HCT116 (cell line): Measurements from ENCODE around the gene DMD. TPM values are rescaled to one million over a fixed set of nuclear protein-coding genes. Genes with fewer than 3 reads are reported as not detected.

Source experiments
- ATAC-seq: fragments of 200-7000 bp; cut with Tn5 transposase; 2 replicates; pipeline ENCODE4 v1.9.1; 2020; ENCODE audit warnings: mild to moderate bottlenecking, moderate library complexity
- BruUV-seq: library from RNA; stranded (reverse); fragments of 400-500 nt; replicated peaks from 2 replicates; lab custom pipeline; 2021; lab: Mats Ljungman, UMichigan
- CTCF ChIA-PET: fragments of 300-600 bp; sonication (Branson Sonifier 250); formaldehyde crosslinking; loops from one replicate; lab custom pipeline; 2021; ENCODE audit warnings: antibody characterized with exemption; lab: Charles Lee
- POLR2A ChIA-PET: fragments of 300-600, 350-600 bp; sonication (Branson Sonifier 250); formaldehyde crosslinking; loops from one replicate; lab custom pipeline; 2021; ENCODE audit warnings: antibody characterized with exemption; lab: Charles Lee
- RAD21 ChIA-PET, 2 experiments: fragments of 300-600 bp; sonication (Branson Sonifier 250); formaldehyde crosslinking; loops; one replicate each; lab custom pipeline; 2023; ENCODE audit warnings: low total read pairs in 2 of 2; ENCODE audit not compliant: uncharacterized antibody in 2 of 2, unreplicated experiment in 2 of 2, low non-redundant PET in 1 of 2; lab: Charles Lee
- DNase-seq: peaks from one replicate; pipeline ENCODE4 v3.0.0-alpha.2; 2010; ENCODE audit warnings: low read depth, low spot score
- H2AFZ ChIP-seq: fragments of 200-600 bp; shearing (Covaris generic), sonication (generic); 2 replicates; pipeline ENCODE4 v1.6.1; 2017; ENCODE audit warnings: low read depth, mixed run types, mixed read lengths, antibody characterized with exemption, low read length; ENCODE audit not compliant: poor library complexity, severe bottlenecking
- H3K27ac ChIP-seq: 2 replicates; pipeline ENCODE4 v1.5.1; 2012; ENCODE audit warnings: low read depth, low read length
- H3K27me3 ChIP-seq: fragments of 200-600 bp; sonication (generic); 2 replicates; pipeline ENCODE4 v1.6.1; 2016; ENCODE audit warnings: mixed run types, low read length, mixed read lengths; ENCODE audit not compliant: insufficient read depth
- H3K36me3 ChIP-seq, 2 experiments: fragments of 200-500 bp in 1 of 2; fragments of 200-600 bp in 1 of 2; sonication (Bioruptor generic) in 1 of 2; sonication (generic) in 1 of 2; 2 replicates each; pipeline versions ENCODE4 v1.5.1 to v1.6.1; 2014 to 2016; ENCODE audit warnings: low read length in 2 of 2, inconsistent platforms in 1 of 2, mixed read lengths in 1 of 2, mixed run types in 1 of 2; ENCODE audit not compliant: insufficient read depth in 2 of 2, control insufficient read depth in 1 of 2
- H3K4me1 ChIP-seq, 2 experiments: fragments of 200-600 bp in 1 of 2; sonication (generic) in 1 of 2; 2 replicates each; pipeline versions ENCODE4 v1.5.1 to v1.6.1; 2012 to 2017; ENCODE audit warnings: low read length in 2 of 2, inconsistent platforms in 1 of 2, mild to moderate bottlenecking in 1 of 2, mixed read lengths in 1 of 2, mixed run types in 1 of 2, moderate library complexity in 1 of 2; ENCODE audit not compliant: insufficient read depth in 2 of 2, control insufficient read depth in 1 of 2
- H3K4me2 ChIP-seq: fragments of 200-600 bp; sonication (generic); 2 replicates; pipeline ENCODE4 v1.6.1; 2017; ENCODE audit warnings: mixed run types, low read length, mixed read lengths
- H3K4me3 ChIP-seq, 2 experiments: fragments of 200-600 bp in 1 of 2; sonication (generic) in 1 of 2; replicated peaks in 1 of 2; 2 replicates each; pipeline ENCODE4 v1.5.1; 2011 to 2016; ENCODE audit warnings: low read length in 2 of 2, control low read depth in 1 of 2, low read depth in 1 of 2, mild to moderate bottlenecking in 1 of 2, mixed read lengths in 1 of 2, mixed run types in 1 of 2
- H3K79me2 ChIP-seq: fragments of 200-600 bp; sonication (generic); 2 replicates; pipeline ENCODE4 v1.6.1; 2017; ENCODE audit warnings: mild to moderate bottlenecking, mixed run types, low read length, moderate library complexity, mixed read lengths; ENCODE audit not compliant: insufficient read depth
- H3K9ac ChIP-seq: fragments of 200-600 bp; sonication (generic); 2 replicates; pipeline ENCODE4 v1.6.1; 2016; ENCODE audit warnings: low read length, mixed read lengths
- H3K9me2 ChIP-seq: fragments of 200-600 bp; sonication (generic), shearing (Covaris generic); 2 replicates; pipeline ENCODE4 v1.6.1; 2017; ENCODE audit warnings: mixed run types, mild to moderate bottlenecking, moderate library complexity; ENCODE audit not compliant: insufficient read depth
- H3K9me3 ChIP-seq, 2 experiments: fragments of 200-500 bp in 1 of 2; fragments of 200-600 bp in 1 of 2; sonication (Bioruptor generic) in 1 of 2; sonication (generic) in 1 of 2; 2 replicates each; pipeline ENCODE4 v1.6.1; 2014 to 2017; ENCODE audit warnings: low read length in 2 of 2, mixed read lengths in 2 of 2, inconsistent platforms in 1 of 2, low read depth in 1 of 2, mild to moderate bottlenecking in 1 of 2, mixed run types in 1 of 2, moderate library complexity in 1 of 2; ENCODE audit not compliant: control insufficient read depth in 1 of 2, insufficient read depth in 1 of 2
- H4K20me1 ChIP-seq: fragments of 200-600 bp; sonication (generic), shearing (Covaris generic); 2 replicates; pipeline ENCODE4 v1.6.1; 2017; ENCODE audit warnings: mixed run types, mild to moderate bottlenecking, moderate library complexity; ENCODE audit not compliant: insufficient read depth
- CEBPB ChIP-seq: IDR thresholded peaks from 2 replicates; pipeline ENCODE4 v1.6.1; 2012; ENCODE audit warnings: low read depth
- CTCF ChIP-seq, 3 experiments: fragments of 200-600 bp in 1 of 3; sonication (generic) in 1 of 3; IDR thresholded peaks in 2 of 3; conservative IDR thresholded peaks in 1 of 3; 2 replicates each; pipeline ENCODE4 v1.5.1; 2012 to 2017; ENCODE audit warnings: low read depth in 2 of 3, low read length in 2 of 3, antibody characterized with exemption in 1 of 3, borderline replicate concordance in 1 of 3, control low read depth in 1 of 3, mild to moderate bottlenecking in 1 of 3, mixed read lengths in 1 of 3, mixed run types in 1 of 3, moderate library complexity in 1 of 3; ENCODE audit not compliant: insufficient read depth in 1 of 3
- EGR1 ChIP-seq: IDR thresholded peaks from 2 replicates; pipeline ENCODE4 v1.6.1; 2012; ENCODE audit warnings: low read depth
- ELF1 ChIP-seq: IDR thresholded peaks from 2 replicates; pipeline ENCODE4 v1.6.1; 2012; ENCODE audit warnings: low read depth, borderline replicate concordance
- EZH2 ChIP-seq: fragments of 200-600 bp; sonication (generic); IDR thresholded peaks from 2 replicates; pipeline ENCODE4 v1.6.1; 2017; ENCODE audit warnings: antibody characterized with exemption, mixed run types
- EZH2phosphoT487 ChIP-seq: fragments of 200-600 bp; IDR thresholded peaks from 2 replicates; pipeline ENCODE4 v1.6.1; 2018; ENCODE audit warnings: antibody characterized with exemption, borderline replicate concordance
- JUND ChIP-seq: IDR thresholded peaks from 2 replicates; pipeline ENCODE4 v1.6.1; 2012
- MAX ChIP-seq: IDR thresholded peaks from 2 replicates; pipeline ENCODE4 v1.6.1; 2012
- POLR2AphosphoS5 ChIP-seq: IDR thresholded peaks from 2 replicates; pipeline ENCODE4 v1.6.1; 2011; ENCODE audit warnings: mild to moderate bottlenecking, low read depth, low read length, moderate library complexity
- REST ChIP-seq: IDR thresholded peaks from 2 replicates; pipeline ENCODE4 v1.6.1; 2012; ENCODE audit warnings: low read depth
- SIN3A ChIP-seq: IDR thresholded peaks from 2 replicates; pipeline ENCODE4 v1.6.1; 2012; ENCODE audit warnings: low read depth
- SP1 ChIP-seq: IDR thresholded peaks from 2 replicates; pipeline ENCODE4 v1.6.1; 2012; ENCODE audit warnings: low read depth
- SRF ChIP-seq: IDR thresholded peaks from 2 replicates; pipeline ENCODE4 v1.6.1; 2012; ENCODE audit warnings: low read depth
- TCF7L2 ChIP-seq: IDR thresholded peaks from 2 replicates; pipeline ENCODE4 v1.7.0; 2011; ENCODE audit warnings: borderline replicate concordance, inconsistent platforms; ENCODE audit not compliant: insufficient read depth, insufficient read length; ENCODE audit errors: extremely low read depth
- ZNF274 ChIP-seq: fragments of 200-500 bp; sonication (Bioruptor generic); IDR thresholded peaks from 2 replicates; pipeline ENCODE4 v1.6.1; 2014; ENCODE audit warnings: mild to moderate bottlenecking, low read depth, low read length, inconsistent platforms
- intact Hi-C: fragments of 100-400 bp; cut with micrococcal nuclease; formaldehyde crosslinking; loops from 2 replicates; pipeline ENCODE4 v1.10.0; 2022
- total RNA-seq: library from RNA; stranded (reverse); gene quantifications from one replicate; pipeline ENCODE4 v1.2.1, GENCODE V29; 2021; ENCODE audit not compliant: unreplicated experiment

The DMD gene
- total RNA-seq, 1 experiment from 2014 or later = 0.05 TPM

- no peak for ATAC-seq
- Histone ChIP-seq H4K20me1 (no peaks in the 10 kb centered on the region), H3K4me1 (no peaks in the 10 kb centered on the region), H3K9me3 (no peaks in the 10 kb centered on the region), H3K9me2 (no peaks in the 10 kb centered on the region), H3K27ac (no peak overlapping the region), H3K4me3 (no peak overlapping the region), H3K27me3 (no peaks in the 10 kb centered on the region), H3K4me2 (no peak overlapping the region), H3K36me3 (no peaks in the 10 kb centered on the region), H3K9ac (no peak overlapping the region), H3K79me2 (no peaks in the 10 kb centered on the region), H2AFZ (no peak overlapping the region)
- ChIA-PET RAD21 (no interaction called here), POLR2A (no interaction called here), CTCF (no interaction called here)
- BruUV-seq = no TSS peak
- no peak for DNase-seq
- TF ChIP-seq EZH2 (no peak), EGR1 (no peak), TCF7L2 (no peak), SRF (no peak), CEBPB (no peak), SIN3A (no peak), REST (no peak), ELF1 (no peak), POLR2AphosphoS5 (no peak), JUND (no peak), EZH2phosphoT487 (no peak), ZNF274 (no peak), CTCF (IDR thresholded peaks at IDR 0.05 in 2 of 3, conservative IDR thresholded peaks at IDR 0.05 in 1 of 3; ENCODE audit: borderline replicate concordance in 1 of 3, insufficient read depth in 1 of 3, low read depth in 2 of 3, low read length in 2 of 3) (no peak), SP1 (no peak), MAX (no peak)
- intact Hi-C loops = no loop called here
Measured at GRCh38 chrX:31178769-31179125, 2032.6 kb downstream of the DMD start.
